HEK293T (cell line): ENCODE data around the gene UNC45A.
"Not testable (repeated sequence)": the region's sequence is repeated elsewhere in the genome, so short reads cannot be mapped to it uniquely, and the experiment has no call there.

Source experiments
- CTCF ChIA-PET: fragments of 350-600 bp; formaldehyde crosslinking; extraction: SDS; loops from one replicate; lab custom pipeline; 2021; ENCODE audit warnings: antibody characterized with exemption, inconsistent platforms; lab: Yijun Ruan, JAX
- POLR2A ChIA-PET: fragments of 350-600 bp; formaldehyde crosslinking; extraction: SDS; loops from one replicate; lab custom pipeline; 2020; ENCODE audit warnings: antibody characterized with exemption, inconsistent platforms; lab: Yijun Ruan, JAX
- DNase-seq: peaks from one replicate; pipeline ENCODE4 v3.0.0; 2012; ENCODE audit warnings: mixed read lengths; ENCODE audit errors: extremely low spot score
- ARNT ChIP-seq: fragments of 450-650 bp; IDR thresholded peaks from 2 replicates; pipeline ENCODE4 v1.6.1; 2017; ENCODE audit warnings: mild to moderate bottlenecking
- BHLHE40 ChIP-seq: fragments of 450-650 bp; IDR thresholded peaks from 2 replicates; pipeline ENCODE4 v1.6.1; 2016; ENCODE audit warnings: mild to moderate bottlenecking, moderate library complexity, borderline replicate concordance
- CTBP1 ChIP-seq: fragments of 450-650 bp; IDR thresholded peaks from 2 replicates; pipeline ENCODE4 v1.6.1; 2016; ENCODE audit warnings: borderline replicate concordance
- ELF4 ChIP-seq: fragments of 450-650 bp; IDR thresholded peaks from 2 replicates; pipeline ENCODE4 v1.6.1; 2017; ENCODE audit warnings: antibody characterized with exemption
- FOXA1 ChIP-seq: fragments of 450-650 bp; IDR thresholded peaks from 2 replicates; pipeline ENCODE4 v1.6.1; 2016; ENCODE audit warnings: mild to moderate bottlenecking
- FOXK2 ChIP-seq: fragments of 450-650 bp; IDR thresholded peaks from 2 replicates; pipeline ENCODE4 v1.6.1; 2016; ENCODE audit warnings: mild to moderate bottlenecking
- FOXM1 ChIP-seq: fragments of 450-650 bp; IDR thresholded peaks from 2 replicates; pipeline ENCODE4 v1.6.1; 2017; ENCODE audit warnings: mild to moderate bottlenecking, borderline replicate concordance
- HDGF ChIP-seq: fragments of 450-650 bp; IDR thresholded peaks from 2 replicates; pipeline ENCODE4 v1.6.1; 2017; ENCODE audit warnings: antibody characterized with exemption, borderline replicate concordance
- L3MBTL2 ChIP-seq: fragments of 450-650 bp; conservative IDR thresholded peaks from 2 replicates; pipeline ENCODE4 v1.6.1; 2016; ENCODE audit warnings: mild to moderate bottlenecking
- LEF1 ChIP-seq: fragments of 450-650 bp; IDR thresholded peaks from 2 replicates; pipeline ENCODE4 v1.6.1; 2017; ENCODE audit warnings: mild to moderate bottlenecking, borderline replicate concordance
- NFRKB ChIP-seq: fragments of 450-650 bp; IDR thresholded peaks from 2 replicates; pipeline ENCODE4 v1.6.1; 2016; ENCODE audit warnings: mild to moderate bottlenecking, moderate library complexity
- PKNOX1 ChIP-seq: fragments of 450-650 bp; IDR thresholded peaks from 2 replicates; pipeline ENCODE4 v1.6.1; 2016
- SP1 ChIP-seq: fragments of 450-650 bp; IDR thresholded peaks from 2 replicates; pipeline ENCODE4 v1.6.1; 2017
- SUZ12 ChIP-seq: fragments of 450-650 bp; IDR thresholded peaks from 2 replicates; pipeline ENCODE4 v1.6.1; 2016; ENCODE audit warnings: mild to moderate bottlenecking
- TARDBP ChIP-seq: fragments of 450-650 bp; IDR thresholded peaks from 2 replicates; pipeline ENCODE4 v1.6.1; 2016
- ZNF384 ChIP-seq: fragments of 450-650 bp; IDR thresholded peaks from 2 replicates; pipeline ENCODE4 v1.6.1; 2016

The UNC45A gene

GRCh38 chr15:90921887-90922286 is 13.2 kb upstream of the UNC45A start:
- TF ChIP-seq ELF4 = no peak
- TF ChIP-seq BHLHE40 = no peak
- no peak for TF ChIP-seq SP1
- TF ChIP-seq L3MBTL2 = no peak
- TF ChIP-seq CTBP1 = no peak
- TF ChIP-seq FOXA1 = no peak
- TF ChIP-seq ZNF384 = no peak
- no peak for TF ChIP-seq FOXK2
- no peak for TF ChIP-seq NFRKB
- TF ChIP-seq LEF1 = no peak
- no peak for TF ChIP-seq TARDBP
- no peak for TF ChIP-seq SUZ12
- no peak for TF ChIP-seq FOXM1
- no peak for TF ChIP-seq PKNOX1
- no peak for TF ChIP-seq HDGF
- TF ChIP-seq ARNT = no peak
- no peak for DNase-seq
- POLR2A ChIA-PET = interaction anchor here (1.5 to 2.8 kb wide), 3 partner anchors 8 to 13 kb away, joined by 4 to 15 read pairs (median 8); partner anchors contain the start of genes HDDC3 and UNC45A
- CTCF ChIA-PET = interaction anchor here (0.6 to 1.4 kb wide), 3 partner anchors 10 to 22 kb away, joined by 3 to 8 read pairs (median 5); partner anchors contain the start of gene HDDC3

- ChIA-PET CTCF (interaction anchor here (0.8 to 2.0 kb wide), 3 partner anchors 9 to 11 kb away, joined by 3 to 13 read pairs (median 8); partner anchors contain the start of gene HDDC3), POLR2A (interaction anchor here (2.0 to 2.8 kb wide), 2 partner anchors 9 kb away, joined by 8 to 15 read pairs; partner anchors contain the start of gene HDDC3)
- not testable (repeated sequence) for DNase-seq
Observed at GRCh38 chr15:90922712-90923322, 12.3 kb upstream of the UNC45A start.

GRCh38 chr15:90924375-90924774 is 10.7 kb upstream of the UNC45A start:
- ChIA-PET CTCF (interaction anchor here (2.0 kb wide), 1 partner anchor 8 kb away, joined by 13 read pairs; the partner anchor contains the start of gene HDDC3), POLR2A (no interaction called here)

DNA sequence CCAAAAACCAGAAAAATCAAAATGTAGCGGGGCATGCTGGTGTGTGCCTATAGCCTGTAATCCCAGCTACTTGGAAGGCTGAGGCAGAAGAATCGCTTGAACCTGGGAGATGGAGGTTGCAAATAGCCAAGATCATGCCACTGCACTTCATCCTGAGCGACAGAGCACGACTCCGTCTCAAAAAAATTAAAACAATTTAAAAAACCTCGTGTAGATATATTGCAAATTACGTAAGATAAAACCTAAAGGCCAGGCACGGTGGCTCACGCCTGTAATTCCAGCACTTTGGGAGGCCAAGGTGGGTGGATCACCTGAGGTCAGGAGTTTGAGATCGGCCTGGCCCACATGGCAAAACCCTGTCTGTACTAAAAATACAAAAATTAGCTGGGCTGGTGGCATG is 8.3 kb upstream of the UNC45A start:
- CTCF ChIA-PET = interaction anchor here (1.3 kb wide), 1 partner anchor 25 kb away, joined by 4 read pairs; no protein-coding TSS in a partner anchor
- DNase-seq, POLR2A ChIA-PET: not testable (repeated sequence)

More at GRCh38 chr15:90924375-90924774, 10.7 kb upstream of the UNC45A start:
- DNase-seq = no peak
- TF ChIP-seq ELF4 (no peak), ARNT (no peak), FOXK2 (no peak), LEF1 (no peak)

DNA sequence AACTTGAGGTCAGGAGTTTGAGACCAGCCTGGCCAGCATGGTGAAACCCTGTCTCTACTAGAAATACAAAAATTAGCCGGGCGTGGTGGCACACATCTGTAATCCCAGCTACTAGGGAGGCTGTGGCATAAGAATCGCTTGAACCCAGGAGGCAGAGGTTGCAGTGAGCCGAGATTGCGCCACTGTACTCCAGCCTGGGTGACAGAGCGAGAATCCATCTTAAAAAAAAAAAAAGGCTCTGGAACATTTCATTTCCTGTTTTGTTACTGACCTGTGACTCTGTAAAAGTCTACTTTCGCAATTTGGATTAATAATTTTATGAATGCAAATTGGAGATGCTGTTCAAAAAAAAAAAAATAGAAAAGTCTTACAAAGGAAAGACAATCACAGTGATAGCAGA is 7.0 kb upstream of the UNC45A start:
- not testable (repeated sequence) for DNase-seq
- POLR2A ChIA-PET = interaction anchor here (8.2 kb wide), 1 partner anchor 24 kb away, joined by 142 read pairs; the partner anchor contains the start of gene MAN2A2
- CTCF ChIA-PET = interaction anchor here (0.7 kb wide), 2 partner anchors 212 to 965 kb away, joined by 4 to 12 read pairs; no protein-coding TSS in a partner anchor

DNA sequence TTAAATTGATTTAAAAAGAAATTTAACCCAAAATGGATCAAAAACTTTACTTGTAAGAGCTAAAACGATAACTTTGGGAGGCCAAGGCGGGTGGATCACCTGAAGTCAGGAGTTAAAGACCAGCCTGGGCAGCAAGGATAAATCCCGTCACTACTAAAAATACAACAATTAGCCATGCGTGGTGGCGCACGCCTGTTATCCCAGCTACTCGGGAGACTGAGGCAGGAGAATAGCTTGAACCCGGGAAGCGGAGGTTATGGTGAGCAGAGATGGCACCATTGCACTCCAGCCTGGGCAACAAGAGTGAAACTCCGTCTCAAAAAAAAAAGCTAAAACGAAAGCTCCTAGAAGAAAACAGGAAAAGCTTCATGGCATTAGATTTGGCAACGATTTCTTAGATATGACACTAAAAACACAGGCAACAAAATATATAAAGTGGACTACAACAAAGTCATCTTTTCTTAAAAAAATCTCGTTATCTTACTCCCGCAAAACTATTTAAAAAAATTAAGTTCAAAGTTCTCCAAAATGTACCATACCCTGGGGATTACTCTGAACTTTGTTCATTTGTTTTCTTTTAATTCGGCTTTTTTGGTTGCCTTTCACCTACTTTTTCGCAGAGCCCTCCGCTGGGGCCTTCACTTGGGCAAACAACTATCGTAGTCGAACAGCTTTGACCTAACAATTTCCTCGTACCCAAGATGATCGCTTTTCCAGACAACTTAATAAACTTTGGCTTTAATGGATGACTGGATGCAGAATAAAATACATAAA is 5.7 kb upstream of the UNC45A start:
- ChIA-PET CTCF (no interaction called here), POLR2A (interaction anchor here (0.7 to 8.2 kb wide), 8 partner anchors 9 to 212 kb away, joined by 3 to 142 read pairs (median 7); partner anchors contain the start of genes BLM, MAN2A2 and RCCD1)
- no peak for DNase-seq

More for the DNA sequence above, 5.7 kb upstream of the UNC45A start:
- TF ChIP-seq TARDBP (no peak), FOXA1 (no peak), HDGF (no peak), SUZ12 (no peak), FOXM1 (no peak), FOXK2 (no peak), ARNT (no peak), ZNF384 (no peak), ELF4 (no peak), BHLHE40 (no peak), CTBP1 (no peak), LEF1 (no peak), L3MBTL2 (no peak), SP1 (no peak), PKNOX1 (no peak), NFRKB (no peak)
